Measurements from ENCODE around the gene ZNF189.

The ZNF189 gene

DNA sequence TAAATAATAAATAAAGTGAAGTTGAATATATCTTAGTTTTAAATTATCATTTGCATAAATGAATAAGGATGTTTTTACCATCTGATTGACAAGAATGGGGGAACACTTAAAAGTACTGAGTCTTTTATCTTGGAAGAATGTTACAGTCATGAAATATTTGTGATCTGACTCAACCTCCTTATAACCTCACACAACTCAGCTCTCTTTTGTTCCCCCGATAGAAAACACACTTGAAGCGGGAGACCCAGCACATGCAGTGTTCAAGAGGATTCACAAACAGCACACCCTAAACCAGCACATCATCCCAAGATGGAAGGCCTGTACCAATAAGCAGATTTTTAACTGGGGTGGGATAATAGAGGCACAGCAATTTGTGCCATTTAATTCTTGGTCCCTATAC is 29.4 kb upstream of the ZNF189 start:
- TF ChIP-seq, protein P1, sequence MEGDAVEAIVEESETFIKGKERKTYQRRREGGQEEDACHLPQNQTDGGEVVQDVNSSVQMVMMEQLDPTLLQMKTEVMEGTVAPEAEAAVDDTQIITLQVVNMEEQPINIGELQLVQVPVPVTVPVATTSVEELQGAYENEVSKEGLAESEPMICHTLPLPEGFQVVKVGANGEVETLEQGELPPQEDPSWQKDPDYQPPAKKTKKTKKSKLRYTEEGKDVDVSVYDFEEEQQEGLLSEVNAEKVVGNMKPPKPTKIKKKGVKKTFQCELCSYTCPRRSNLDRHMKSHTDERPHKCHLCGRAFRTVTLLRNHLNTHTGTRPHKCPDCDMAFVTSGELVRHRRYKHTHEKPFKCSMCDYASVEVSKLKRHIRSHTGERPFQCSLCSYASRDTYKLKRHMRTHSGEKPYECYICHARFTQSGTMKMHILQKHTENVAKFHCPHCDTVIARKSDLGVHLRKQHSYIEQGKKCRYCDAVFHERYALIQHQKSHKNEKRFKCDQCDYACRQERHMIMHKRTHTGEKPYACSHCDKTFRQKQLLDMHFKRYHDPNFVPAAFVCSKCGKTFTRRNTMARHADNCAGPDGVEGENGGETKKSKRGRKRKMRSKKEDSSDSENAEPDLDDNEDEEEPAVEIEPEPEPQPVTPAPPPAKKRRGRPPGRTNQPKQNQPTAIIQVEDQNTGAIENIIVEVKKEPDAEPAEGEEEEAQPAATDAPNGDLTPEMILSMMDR (IDR thresholded peaks at IDR 0.05), result no peak
- no peak for TF ChIP-seq ZFX (IDR thresholded peaks at IDR 0.05; ENCODE audit: borderline replicate concordance)

DNA sequence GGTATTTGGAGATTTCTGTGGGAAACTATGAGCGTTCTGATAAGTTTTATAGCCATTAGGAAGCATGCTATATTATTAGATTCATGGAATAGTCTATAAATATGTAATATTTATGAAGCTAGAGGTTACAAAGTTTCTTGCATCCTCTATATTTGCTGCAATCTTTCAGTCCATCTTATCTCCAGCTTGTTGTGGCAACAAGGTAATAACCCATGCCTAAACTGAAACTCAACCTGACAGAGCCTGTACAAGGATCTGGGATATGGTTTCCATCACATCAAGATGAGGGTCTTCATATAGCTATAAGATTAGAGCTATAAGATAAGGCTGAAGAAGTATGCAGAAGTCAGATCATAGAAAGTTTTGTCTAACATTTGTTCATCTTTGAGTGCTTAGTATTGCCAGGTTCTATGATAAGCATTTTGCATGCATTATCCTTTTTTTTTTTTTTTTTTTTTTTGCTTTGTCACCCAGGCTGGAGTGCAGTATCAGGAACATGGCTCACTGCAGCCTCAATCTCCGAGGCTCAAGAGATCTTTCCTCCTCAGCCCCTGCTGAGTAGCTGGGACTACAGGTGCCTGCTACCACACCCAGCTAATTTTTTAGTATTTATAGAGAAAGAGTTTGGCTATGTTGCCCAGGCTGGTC is 28.6 kb upstream of the ZNF189 start:
- no peak for TF ChIP-seq ZFX (IDR thresholded peaks at IDR 0.05; ENCODE audit: borderline replicate concordance)
- TF ChIP-seq, protein P1 (IDR thresholded peaks at IDR 0.05), result no peak
- H3K27ac ChIP-seq, result no peak overlapping the region

More for the DNA sequence above, 29.4 kb upstream of the ZNF189 start:
- no peak overlapping the region for H3K27ac ChIP-seq

DNA sequence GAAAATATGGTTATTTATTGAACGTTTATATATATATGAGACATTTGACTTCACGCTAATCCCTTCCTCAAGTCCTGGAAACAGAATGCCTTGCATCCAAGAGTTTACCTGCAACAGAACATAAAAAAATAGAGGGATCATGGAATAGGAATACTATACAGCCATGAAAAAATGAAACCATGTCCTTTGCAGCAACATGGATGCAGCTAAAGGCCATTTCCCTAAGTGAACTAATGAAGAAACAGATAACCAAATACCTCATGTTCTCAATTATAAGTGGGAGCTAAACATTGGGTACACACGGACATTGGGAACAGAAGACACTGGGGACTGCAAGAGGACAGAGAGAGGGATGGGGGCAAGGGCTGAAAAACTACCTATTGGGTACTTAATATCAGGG is 26.8 kb upstream of the ZNF189 start:
- TF ChIP-seq, protein P1 (IDR thresholded peaks at IDR 0.05), result no peak
- no peak for TF ChIP-seq ZFX (IDR thresholded peaks at IDR 0.05; ENCODE audit: borderline replicate concordance)
- H3K27ac ChIP-seq, result no peak overlapping the region

DNA sequence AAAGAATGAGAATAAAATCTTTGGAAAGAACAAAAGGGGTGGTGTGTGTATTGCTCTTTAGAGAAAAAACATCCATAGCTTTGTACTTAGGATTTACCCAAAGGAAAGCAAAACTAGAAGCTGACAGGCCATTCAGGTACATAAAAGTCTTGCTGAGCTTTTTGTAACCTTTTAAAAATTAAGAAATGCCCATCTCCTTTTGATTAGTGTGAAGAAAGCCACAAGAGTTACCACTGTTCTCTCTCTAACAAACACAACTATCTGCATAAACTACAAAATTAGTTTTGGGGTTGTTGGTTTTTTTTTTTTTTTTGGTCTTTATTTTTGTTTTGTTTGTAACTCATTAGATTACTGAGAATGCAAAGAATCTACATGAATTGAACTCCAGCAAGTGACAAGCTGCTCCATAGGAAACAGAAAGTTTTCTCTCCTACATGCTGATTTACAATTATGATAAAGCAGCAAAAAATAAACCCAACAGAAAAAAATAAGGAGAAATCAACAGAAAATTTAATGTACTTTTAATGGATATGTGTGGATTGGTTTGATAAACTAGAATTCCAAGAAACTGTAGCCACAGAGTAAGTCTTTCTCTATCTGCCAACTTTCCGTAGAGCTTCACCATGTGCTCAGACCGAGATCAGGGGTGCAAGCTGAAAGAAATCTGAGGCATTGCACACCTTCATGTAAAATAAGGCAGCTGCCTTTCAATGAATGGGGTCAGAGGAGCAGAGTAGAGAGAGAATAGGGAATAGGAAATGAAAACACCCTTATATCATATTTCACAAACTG is 26.1 kb upstream of the ZNF189 start:
- no peak overlapping the region for H3K27ac ChIP-seq
- TF ChIP-seq ZFX (IDR thresholded peaks at IDR 0.05; ENCODE audit: borderline replicate concordance), result no peak
- TF ChIP-seq, protein P1 (IDR thresholded peaks at IDR 0.05), result no peak

DNA sequence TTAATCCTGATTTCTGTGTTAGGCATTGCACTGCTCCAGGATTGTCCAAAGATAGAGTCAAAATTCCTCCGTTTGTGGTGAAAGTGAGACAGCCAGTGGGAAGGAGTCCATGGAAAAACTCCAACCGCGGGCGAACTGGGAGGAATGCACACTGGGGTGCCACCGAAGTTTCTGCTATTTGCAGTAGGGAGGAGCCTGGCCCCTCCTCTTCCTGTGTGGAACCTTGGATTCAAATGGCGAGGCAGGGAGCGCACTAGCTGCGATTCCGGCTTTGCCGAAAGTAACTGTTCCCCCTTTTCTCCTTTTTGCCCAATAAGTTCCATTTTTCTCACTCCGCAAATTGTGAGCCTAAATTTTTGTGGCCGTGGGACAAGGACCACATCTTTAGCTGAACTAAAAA is 23.1 kb upstream of the ZNF189 start:
- no peak overlapping the region for H3K27ac ChIP-seq
- TF ChIP-seq ZFX (IDR thresholded peaks at IDR 0.05; ENCODE audit: borderline replicate concordance), result no peak
- TF ChIP-seq, protein P1 (IDR thresholded peaks at IDR 0.05), result no peak

DNA sequence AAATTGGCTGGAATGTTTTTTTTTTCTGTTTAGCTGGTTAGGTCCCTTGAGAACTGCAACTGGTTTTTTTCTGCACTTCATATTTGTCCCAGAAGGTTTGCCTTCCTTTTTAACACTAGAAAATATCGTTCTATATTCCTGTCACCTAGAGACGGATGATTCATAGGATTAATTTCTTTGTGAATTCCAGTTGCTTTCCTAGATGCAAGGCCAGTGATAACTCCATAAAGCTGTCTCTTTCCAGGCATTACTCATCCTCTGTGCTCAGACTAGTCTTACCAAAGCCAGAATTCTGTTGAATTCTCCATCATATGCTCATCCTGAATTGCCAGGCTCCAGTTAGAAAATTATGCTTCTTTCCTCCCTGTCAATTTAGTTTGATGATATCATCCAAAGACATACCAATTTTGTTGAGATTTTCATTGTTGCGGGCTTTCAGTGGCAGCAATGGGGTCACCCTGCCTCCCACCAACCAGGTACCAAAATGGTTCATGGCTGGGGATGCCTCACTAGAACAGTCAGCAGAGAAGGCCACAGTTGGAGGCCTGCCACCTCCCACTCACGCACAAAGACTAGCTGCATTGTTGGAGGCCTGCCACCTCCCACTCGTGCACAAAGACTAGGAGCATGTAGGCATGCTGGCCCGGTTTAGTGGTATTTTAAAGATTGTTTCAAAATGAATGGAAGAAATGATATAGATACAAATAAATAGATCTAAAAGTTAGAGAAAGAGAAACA is 22.4 kb upstream of the ZNF189 start:
- no peak for TF ChIP-seq ZFX (IDR thresholded peaks at IDR 0.05; ENCODE audit: borderline replicate concordance)
- TF ChIP-seq, protein P1 (IDR thresholded peaks at IDR 0.05), result no peak
- H3K27ac ChIP-seq, result no peak overlapping the region

Data from 22Rv1 (cell line).